SJCRH30 (cell line): ENCODE results near the gene TRIM38. TPM values are rescaled to one million over a fixed set of nuclear protein-coding genes. Genes with fewer than 3 reads are reported as not detected.

Experiments
- DNase-seq, 2 experiments: peaks; one replicate each; pipeline ENCODE4 v3.0.0-alpha.2; 2015 to 2020
- H3K27ac ChIP-seq: fragments of 250-450 bp; sonication (Bioruptor Pico); 2 replicates; pipeline ENCODE4 v1.5.1; 2020; ENCODE audit warnings: mild to moderate bottlenecking, moderate library complexity
- H3K27me3 ChIP-seq: fragments of 250-450 bp; sonication (Bioruptor Pico); 2 replicates; pipeline ENCODE4 v1.5.1; 2020; ENCODE audit warnings: mild to moderate bottlenecking, moderate library complexity
- H3K36me3 ChIP-seq: fragments of 250-450 bp; sonication (Bioruptor Pico); 2 replicates; pipeline ENCODE4 v1.5.1; 2020; ENCODE audit warnings: mild to moderate bottlenecking, moderate library complexity
- H3K4me1 ChIP-seq: fragments of 250-450 bp; sonication (Bioruptor Pico); 2 replicates; pipeline ENCODE4 v1.5.1; 2020; ENCODE audit warnings: mild to moderate bottlenecking, moderate library complexity
- H3K4me3 ChIP-seq: fragments of 250-450 bp; sonication (Bioruptor Pico); 2 replicates; pipeline ENCODE4 v1.5.1; 2020; ENCODE audit warnings: mild to moderate bottlenecking, moderate library complexity
- H3K9me3 ChIP-seq: fragments of 250-450 bp; sonication (Bioruptor Pico); replicated peaks from 2 replicates; pipeline ENCODE4 v1.5.1; 2020; ENCODE audit warnings: mild to moderate bottlenecking, moderate library complexity
- total RNA-seq: library from RNA; depleted of rRNA; stranded (reverse); fragments of >200 nt; shearing (Covaris generic); gene quantifications from 2 replicates; pipeline ENCODE4 v1.2.3, GENCODE V29; 2014

The TRIM38 gene
- total RNA-seq, 1 experiment from 2014 or later = 3.2 TPM

GRCh38 chr6:25951296-25952032, 11.1 kb upstream of the TRIM38 start:
- H3K27me3 ChIP-seq = no peaks in the 10 kb centered on the region
- H3K4me1 ChIP-seq = no peaks in the 10 kb centered on the region
- H3K36me3 ChIP-seq = no peaks in the 10 kb centered on the region
- H3K27ac ChIP-seq = no peak overlapping the region
- H3K9me3 ChIP-seq = no peaks in the 10 kb centered on the region
- no peak overlapping the region for H3K4me3 ChIP-seq
- DNase-seq = no peak

GRCh38 chr6:25952535-25952934, 10.1 kb upstream of the TRIM38 start:
- no peak overlapping the region for H3K4me3 ChIP-seq
- DNase-seq = no peak

GRCh38 chr6:25953733-25954132, 8.9 kb upstream of the TRIM38 start:
- DNase-seq = no peak
- Histone ChIP-seq H3K4me3 (no peak overlapping the region), H3K27ac (no peak overlapping the region), H3K9me3 (no peaks in the 10 kb centered on the region), H3K36me3 (no peaks in the 10 kb centered on the region), H3K27me3 (no peaks in the 10 kb centered on the region), H3K4me1 (no peaks in the 10 kb centered on the region)

More at GRCh38 chr6:25952535-25952934, 10.1 kb upstream of the TRIM38 start:
- H3K36me3 ChIP-seq = no peaks in the 10 kb centered on the region
- H3K27ac ChIP-seq = no peak overlapping the region
- no peaks in the 10 kb centered on the region for H3K4me1 ChIP-seq
- no peaks in the 10 kb centered on the region for H3K9me3 ChIP-seq
- H3K27me3 ChIP-seq = no peaks in the 10 kb centered on the region

GRCh38 chr6:25954756-25955155, 7.8 kb upstream of the TRIM38 start:
- H3K27me3 ChIP-seq = no peaks in the 10 kb centered on the region
- H3K4me1 ChIP-seq = peaks cover 6% of the 10 kb centered on the region
- no peak overlapping the region for H3K27ac ChIP-seq
- 0 out of 2 replicates have a peak, but pooled peaks cover 2% of the 10 kb centered on the region for H3K9me3 ChIP-seq
- H3K36me3 ChIP-seq = no peaks in the 10 kb centered on the region
- DNase-seq = no peak
- no peak overlapping the region for H3K4me3 ChIP-seq

- Histone ChIP-seq H3K27ac (no peak overlapping the region), H3K36me3 (no peaks in the 10 kb centered on the region)
- no peak for DNase-seq
Measured at GRCh38 chr6:25956226-25956625, 6.4 kb upstream of the TRIM38 start.

GRCh38 chr6:25958700-25959162, 3.9 kb upstream of the TRIM38 start:
- peaks cover 20% of the 10 kb centered on the region for H3K4me1 ChIP-seq
- no peaks in the 10 kb centered on the region for H3K27me3 ChIP-seq
- DNase-seq = no peak
- H3K27ac ChIP-seq = no peak overlapping the region
- H3K4me3 ChIP-seq = no peak overlapping the region
- H3K9me3 ChIP-seq = 0 out of 2 replicates have a peak, but pooled peaks cover 2% of the 10 kb centered on the region
- H3K36me3 ChIP-seq = no peaks in the 10 kb centered on the region

More at GRCh38 chr6:25956226-25956625, 6.4 kb upstream of the TRIM38 start:
- Histone ChIP-seq H3K27me3 (no peaks in the 10 kb centered on the region), H3K9me3 (0 out of 2 replicates have a peak, but pooled peaks cover 2% of the 10 kb centered on the region), H3K4me1 (peaks cover 17% of the 10 kb centered on the region), H3K4me3 (no peak overlapping the region)

GRCh38 chr6:25959890-25960536, 2.6 kb upstream of the TRIM38 start:
- H3K36me3 ChIP-seq = no peaks in the 10 kb centered on the region
- no peaks in the 10 kb centered on the region for H3K27me3 ChIP-seq
- peaks cover 20% of the 10 kb centered on the region for H3K4me1 ChIP-seq
- peak; percentile 53 to 75 for DNase-seq
- 0 out of 2 replicates have a peak, but pooled peaks cover 2% of the 10 kb centered on the region for H3K9me3 ChIP-seq
- H3K27ac ChIP-seq = peak overlapping the region; percentile 81
- H3K4me3 ChIP-seq = peak overlapping the region; percentile 18; the same call in 1 of the 2 replicates

GRCh38 chr6:25960734-25961133, 1.9 kb upstream of the TRIM38 start:
- H3K4me3 ChIP-seq = no peak overlapping the region
- H3K27me3 ChIP-seq = no peaks in the 10 kb centered on the region
- H3K9me3 ChIP-seq = 0 out of 2 replicates have a peak, but pooled peaks cover 2% of the 10 kb centered on the region
- no peaks in the 10 kb centered on the region for H3K36me3 ChIP-seq
- DNase-seq = no peak
- H3K27ac ChIP-seq = peak overlapping the region; percentile 81
- peaks cover 20% of the 10 kb centered on the region for H3K4me1 ChIP-seq

- peak overlapping the region; percentile 57; the same call in 1 of the 2 replicates for H3K4me3 ChIP-seq
- H3K9me3 ChIP-seq = 0 out of 2 replicates have a peak, but pooled peaks cover 2% of the 10 kb centered on the region
- no peaks in the 10 kb centered on the region for H3K27me3 ChIP-seq
- no peaks in the 10 kb centered on the region for H3K36me3 ChIP-seq
- H3K27ac ChIP-seq = no peak overlapping the region
- no peak for DNase-seq
- peaks cover 20% of the 10 kb centered on the region for H3K4me1 ChIP-seq
Measured at GRCh38 chr6:25961619-25962148, 918 bp upstream of the TRIM38 start.

GRCh38 chr6:25963426-25964123, 973 bp downstream of the TRIM38 start:
- DNase-seq = no peak
- Histone ChIP-seq H3K27me3 (no peaks in the 10 kb centered on the region), H3K36me3 (no peaks in the 10 kb centered on the region), H3K9me3 (0 out of 2 replicates have a peak, but pooled peaks cover 2% of the 10 kb centered on the region), H3K27ac (no peak overlapping the region), H3K4me1 (peaks cover 20% of the 10 kb centered on the region), H3K4me3 (peak overlapping the region; percentile 57)

GRCh38 chr6:25965058-25965457, 2.5 kb downstream of the TRIM38 start:
- Histone ChIP-seq H3K27me3 (no peaks in the 10 kb centered on the region), H3K27ac (no peak overlapping the region), H3K9me3 (no peaks in the 10 kb centered on the region), H3K4me3 (no peak overlapping the region), H3K36me3 (peaks cover 9% of the 10 kb centered on the region), H3K4me1 (peaks cover 11% of the 10 kb centered on the region)
- no peak for DNase-seq

GRCh38 chr6:25966711-25967110, 4.1 kb downstream of the TRIM38 start:
- peaks cover 11% of the 10 kb centered on the region for H3K36me3 ChIP-seq
- no peak overlapping the region for H3K4me3 ChIP-seq
- DNase-seq = no peak

GRCh38 chr6:25968769-25969168, 6.2 kb downstream of the TRIM38 start:
- H3K4me3 ChIP-seq = no peak overlapping the region
- no peaks in the 10 kb centered on the region for H3K9me3 ChIP-seq
- DNase-seq = no peak
- no peak overlapping the region for H3K27ac ChIP-seq
- 0 out of 2 replicates have a peak, but pooled peaks cover 3% of the 10 kb centered on the region for H3K4me1 ChIP-seq
- H3K36me3 ChIP-seq = peaks cover 27% of the 10 kb centered on the region
- no peaks in the 10 kb centered on the region for H3K27me3 ChIP-seq

More at GRCh38 chr6:25966711-25967110, 4.1 kb downstream of the TRIM38 start:
- no peaks in the 10 kb centered on the region for H3K9me3 ChIP-seq
- no peak overlapping the region for H3K27ac ChIP-seq
- no peaks in the 10 kb centered on the region for H3K27me3 ChIP-seq
- 0 out of 2 replicates have a peak, but pooled peaks cover 6% of the 10 kb centered on the region for H3K4me1 ChIP-seq

GRCh38 chr6:25971187-25971821, 8.7 kb downstream of the TRIM38 start:
- no peak for DNase-seq
- Histone ChIP-seq H3K36me3 (peaks cover 30% of the 10 kb centered on the region), H3K4me3 (no peak overlapping the region), H3K4me1 (0 out of 2 replicates have a peak, but pooled peaks cover 3% of the 10 kb centered on the region), H3K27me3 (no peaks in the 10 kb centered on the region), H3K9me3 (no peaks in the 10 kb centered on the region), H3K27ac (no peak overlapping the region)
